ENCODE results near the gene SLC5A10. TPM values are rescaled to one million over a fixed set of nuclear protein-coding genes. Genes with fewer than 3 reads are reported as not detected.
A peak's percentile ranks its signal among the peaks of the same experiment; 100 is the strongest.

The SLC5A10 gene
- total RNA-seq, 2 experiments from 2014 or later: not detected

GRCh38 chr17:18960241-18960665, 8.3 kb downstream of the SLC5A10 start:
- Mint-ChIP-seq H3K27me3 (no peaks in the 10 kb centered on the region), H3K4me3 (no peak overlapping the region), H3K27ac (no peak overlapping the region), H3K36me3 (ENCODE audit: low read depth) (peaks cover 1% of the 10 kb centered on the region), H3K4me1 (ENCODE audit: low read depth) (peaks cover 31% of the 10 kb centered on the region), H3K9me3 (no peaks in the 10 kb centered on the region)
- ChIA-PET CTCF (interaction anchor here (1.1 to 2.5 kb wide), 18 partner anchors 8 to 107 kb away, joined by 4 to 16 read pairs (median 8); partner anchors contain the start of gene SLC5A10), POLR2A (interaction anchor here (1.0 to 2.0 kb wide), 5 partner anchors 18 to 64 kb away, joined by 3 to 14 read pairs (median 3); partner anchors contain the start of gene FAM83G)
- TF ChIP-seq CTCF (IDR thresholded peaks at IDR 0.05): no peak
- no peak for ATAC-seq
- DNase-seq: no peak
- intact Hi-C loops (cut with micrococcal nuclease): no loop called here

- intact Hi-C loops (cut with micrococcal nuclease): no loop called here
- ChIA-PET POLR2A (interaction anchor here (1.0 to 2.0 kb wide), 5 partner anchors 17 to 63 kb away, joined by 3 to 14 read pairs (median 3); partner anchors contain the start of gene FAM83G), CTCF (interaction anchor here (0.7 to 2.5 kb wide), 40 partner anchors 8 to 335 kb away, joined by 3 to 16 read pairs (median 7); partner anchors contain the start of genes FAM83G and SLC5A10)
- Mint-ChIP-seq H3K4me1 (ENCODE audit: low read depth) (peaks cover 26% of the 10 kb centered on the region), H3K36me3 (ENCODE audit: low read depth) (no peaks in the 10 kb centered on the region), H3K27me3 (no peaks in the 10 kb centered on the region), H3K9me3 (no peaks in the 10 kb centered on the region), H3K4me3 (no peak overlapping the region), H3K27ac (no peak overlapping the region)
- peak; percentile 90 for DNase-seq
- peak; percentile 83 for ATAC-seq
- peak; percentile 94 for TF ChIP-seq CTCF (IDR thresholded peaks at IDR 0.05)
Observed at GRCh38 chr17:18960803-18961511, 9.0 kb downstream of the SLC5A10 start.

- H3K36me3 Mint-ChIP-seq (ENCODE audit: low read depth): no peaks in the 10 kb centered on the region
- ATAC-seq (peak; percentile 65), DNase-seq (peak; percentile 61)
- intact Hi-C loops (cut with micrococcal nuclease): no loop called here
- H3K4me3 Mint-ChIP-seq: no peak overlapping the region
- H3K27me3 Mint-ChIP-seq: no peaks in the 10 kb centered on the region
- H3K9me3 Mint-ChIP-seq: no peaks in the 10 kb centered on the region
- peak overlapping the region; percentile 3 for H3K27ac Mint-ChIP-seq
- ChIA-PET CTCF (interaction anchor here (0.7 to 2.5 kb wide), 40 partner anchors 7 to 336 kb away, joined by 3 to 16 read pairs (median 7); partner anchors contain the start of genes FAM83G and SLC5A10), POLR2A (interaction anchor here (1.5 to 2.0 kb wide), 3 partner anchors 42 to 62 kb away, joined by 3 to 14 read pairs (median 6); partner anchors contain the start of gene FAM83G)
- peaks cover 26% of the 10 kb centered on the region for H3K4me1 Mint-ChIP-seq (ENCODE audit: low read depth)
- TF ChIP-seq CTCF (IDR thresholded peaks at IDR 0.05): no peak
Observed at GRCh38 chr17:18961634-18962493, 9.9 kb downstream of the SLC5A10 start.

GRCh38 chr17:18962494-18962815, 10.5 kb downstream of the SLC5A10 start:
- intact Hi-C loops (cut with micrococcal nuclease): no loop called here
- CTCF ChIA-PET: interaction anchor here (0.9 to 1.9 kb wide), 3 partner anchors 14 to 65 kb away, joined by 3 to 14 read pairs (median 3); no protein-coding TSS in a partner anchor
- DNase-seq: no peak
- Mint-ChIP-seq H3K4me1 (ENCODE audit: low read depth) (peaks cover 26% of the 10 kb centered on the region), H3K9me3 (no peaks in the 10 kb centered on the region), H3K4me3 (no peak overlapping the region), H3K27me3 (no peaks in the 10 kb centered on the region), H3K27ac (peak overlapping the region; percentile 3), H3K36me3 (ENCODE audit: low read depth) (no peaks in the 10 kb centered on the region)
- ATAC-seq: no peak
- POLR2A ChIA-PET: no interaction called here
- no peak for TF ChIP-seq CTCF (IDR thresholded peaks at IDR 0.05)

Data from activated CD8-positive, alpha-beta T cell treated with anti-CD3 and anti-CD28 coated beads for 36 hours (primary cell).